Measurements from ENCODE around the gene MMP14. TPM values are rescaled to one million over a fixed set of nuclear protein-coding genes. Genes with fewer than 3 reads are reported as not detected.

MMP14 gene
- total RNA-seq, 1 donor from 2014 or later: 187 TPM

- Histone ChIP-seq H3K4me3 (no peak within 1 kb of the TSS), H3K27ac (no peak within 1 kb of the TSS), H3K9me3 (no peaks in the 10 kb centered on the region), H3K4me1 (peaks cover 24% of the 10 kb centered on the region), H3K27me3 (no peaks in the 10 kb centered on the region), H3K36me3 (peaks cover 0 to 8% of the 10 kb centered on the region in 2 donors)
- intact Hi-C loops (cut with DNase I): no loop called here
- TF ChIP-seq CTCF (IDR thresholded peaks at IDR 0.05) (no peak), POLR2AphosphoS5 (IDR thresholded peaks at IDR 0.05; ENCODE audit: insufficient read depth in 1 of 2, low read depth in 1 of 2) (no peak), POLR2A (IDR thresholded peaks at IDR 0.05) (no peak)
- DNase-seq (ENCODE audit: extremely low spot score in 2 of 2): no peak
Measured at GRCh38 chr14:22883173-22883976, 47.0 kb downstream of the MMP14 start, which contains the start of gene REM2. Gene REM2 (plus strand): TSS chr14:22883222. CDS start chr14:22883288, 66 bp downstream.

GRCh38 chr14:22884076-22884737 is 47.8 kb downstream of the MMP14 start:
- no peaks in the 10 kb centered on the region for H3K36me3 ChIP-seq
- H3K27me3 ChIP-seq: no peaks in the 10 kb centered on the region
- intact Hi-C loops (cut with DNase I): no loop called here
- no peak overlapping the region for H3K4me3 ChIP-seq
- H3K4me1 ChIP-seq: peaks cover 24% of the 10 kb centered on the region
- H3K9me3 ChIP-seq: no peaks in the 10 kb centered on the region
- TF ChIP-seq CTCF (IDR thresholded peaks at IDR 0.05) (no peak), POLR2A (IDR thresholded peaks at IDR 0.05) (no peak), POLR2AphosphoS5 (IDR thresholded peaks at IDR 0.05; ENCODE audit: insufficient read depth in 1 of 2, low read depth in 1 of 2) (no peak)
- no peak overlapping the region for H3K27ac ChIP-seq
- DNase-seq (ENCODE audit: extremely low spot score in 2 of 2): no peak

- H3K27ac ChIP-seq: no peak overlapping the region
- intact Hi-C loops (cut with DNase I): no loop called here
- no peaks in the 10 kb centered on the region for H3K36me3 ChIP-seq
- H3K4me3 ChIP-seq: no peak overlapping the region
- no peaks in the 10 kb centered on the region for H3K27me3 ChIP-seq
- H3K4me1 ChIP-seq: peaks cover 24% of the 10 kb centered on the region
- DNase-seq (ENCODE audit: extremely low spot score in 2 of 2): no peak
- no peaks in the 10 kb centered on the region for H3K9me3 ChIP-seq
- no peak for TF ChIP-seq POLR2A (IDR thresholded peaks at IDR 0.05)
- TF ChIP-seq CTCF (IDR thresholded peaks at IDR 0.05): no peak
- no peak for TF ChIP-seq POLR2AphosphoS5 (IDR thresholded peaks at IDR 0.05; ENCODE audit: insufficient read depth in 1 of 2, low read depth in 1 of 2)
Measured at GRCh38 chr14:22884738-22885523, 48.5 kb downstream of the MMP14 start.

- DNase-seq (ENCODE audit: extremely low spot score in 2 of 2): no peak
- Histone ChIP-seq H3K27me3 (no peaks in the 10 kb centered on the region), H3K27ac (no peak overlapping the region), H3K36me3 (no peaks in the 10 kb centered on the region), H3K4me3 (peak overlapping the region; percentile 50 to 65), H3K9me3 (no peaks in the 10 kb centered on the region), H3K4me1 (peaks cover 24% of the 10 kb centered on the region)
- no peak for TF ChIP-seq CTCF (IDR thresholded peaks at IDR 0.05)
- no peak for TF ChIP-seq POLR2AphosphoS5 (IDR thresholded peaks at IDR 0.05; ENCODE audit: insufficient read depth in 1 of 2, low read depth in 1 of 2)
- TF ChIP-seq POLR2A (IDR thresholded peaks at IDR 0.05): no peak
- intact Hi-C loops (cut with DNase I): no loop called here
Measured at GRCh38 chr14:22885975-22886374, 49.6 kb downstream of the MMP14 start.

Data from vagina (tissue), 2 donors.